Activated CD4-positive, alpha-beta T cell treated with anti-CD3 and anti-CD28 coated beads, Interleukin-2, Interleukin-6, amounts not matched to agents 100 ng/mL and 50 ng/mL, durations not matched to agents 16 hours and 8 hours (primary cell): ENCODE measurements around the gene HSPB1.
"Not testable (repeated sequence)": the region's sequence is repeated elsewhere in the genome, so short reads cannot be mapped to it uniquely, and the experiment has no call there.

Experiments
- DNase-seq: peaks from one replicate; pipeline ENCODE4 v3.0.0-alpha.2; 2020

HSPB1 gene

DNA sequence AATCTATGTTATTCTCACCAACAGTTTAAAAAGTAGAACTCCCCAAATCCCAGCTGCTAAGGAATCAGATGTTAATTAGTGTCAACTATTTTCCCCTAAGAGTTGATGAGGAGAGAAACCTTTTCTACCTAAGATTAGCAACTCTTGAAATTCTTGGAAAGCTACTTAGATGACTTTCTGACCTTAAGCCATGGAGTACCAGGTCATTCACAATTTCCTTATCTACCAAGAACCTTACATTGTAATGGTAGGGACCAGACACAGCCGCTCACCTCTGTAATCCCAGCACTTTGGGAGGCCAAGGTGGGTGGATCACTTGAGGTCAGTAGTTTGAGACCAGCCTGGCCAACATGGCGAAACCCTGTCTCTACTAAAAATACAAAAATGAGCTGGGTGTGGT lies 32.9 kb downstream of the HSPB1 start:
- DNase-seq: not testable (repeated sequence)

DNA sequence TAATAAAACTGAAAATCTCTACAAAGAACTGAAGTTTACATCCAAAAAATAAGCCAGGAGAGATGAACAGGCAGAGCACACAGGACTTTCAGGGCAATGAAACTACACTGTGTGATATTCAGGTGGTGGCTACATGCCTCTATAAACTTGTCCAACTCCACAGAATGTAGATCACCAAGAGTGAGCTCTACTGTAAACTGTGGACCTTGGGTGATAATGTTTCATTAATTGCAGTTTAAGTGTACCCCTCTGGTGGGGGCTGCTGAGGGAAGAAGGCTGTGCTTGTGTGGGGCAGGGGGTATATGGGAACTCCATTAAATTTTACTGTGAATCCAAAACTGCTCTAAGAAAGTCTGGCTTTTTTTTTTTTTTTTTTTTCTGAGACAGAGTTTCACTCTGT lies 33.6 kb downstream of the HSPB1 start:
- DNase-seq: no peak

DNA sequence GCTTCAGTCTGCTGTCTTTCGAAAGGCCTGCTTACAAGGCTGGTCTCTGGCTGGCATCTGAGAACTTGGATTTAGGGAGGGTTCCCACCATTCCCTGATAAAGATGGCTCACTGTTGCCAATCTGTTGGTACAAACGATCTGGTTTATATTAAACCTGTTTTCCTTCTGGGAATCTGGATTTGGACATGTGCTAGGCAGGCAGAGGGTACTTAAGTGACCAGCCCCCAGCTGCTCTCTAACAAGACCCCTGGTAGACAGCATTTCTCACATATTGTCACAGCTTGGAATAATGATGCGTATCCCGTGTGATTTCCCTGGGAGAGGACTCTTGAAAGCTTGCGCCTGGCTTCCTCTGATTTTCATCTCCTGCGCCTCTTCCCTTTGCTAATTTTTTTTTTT lies 34.7 kb downstream of the HSPB1 start:
- no peak for DNase-seq

DNA sequence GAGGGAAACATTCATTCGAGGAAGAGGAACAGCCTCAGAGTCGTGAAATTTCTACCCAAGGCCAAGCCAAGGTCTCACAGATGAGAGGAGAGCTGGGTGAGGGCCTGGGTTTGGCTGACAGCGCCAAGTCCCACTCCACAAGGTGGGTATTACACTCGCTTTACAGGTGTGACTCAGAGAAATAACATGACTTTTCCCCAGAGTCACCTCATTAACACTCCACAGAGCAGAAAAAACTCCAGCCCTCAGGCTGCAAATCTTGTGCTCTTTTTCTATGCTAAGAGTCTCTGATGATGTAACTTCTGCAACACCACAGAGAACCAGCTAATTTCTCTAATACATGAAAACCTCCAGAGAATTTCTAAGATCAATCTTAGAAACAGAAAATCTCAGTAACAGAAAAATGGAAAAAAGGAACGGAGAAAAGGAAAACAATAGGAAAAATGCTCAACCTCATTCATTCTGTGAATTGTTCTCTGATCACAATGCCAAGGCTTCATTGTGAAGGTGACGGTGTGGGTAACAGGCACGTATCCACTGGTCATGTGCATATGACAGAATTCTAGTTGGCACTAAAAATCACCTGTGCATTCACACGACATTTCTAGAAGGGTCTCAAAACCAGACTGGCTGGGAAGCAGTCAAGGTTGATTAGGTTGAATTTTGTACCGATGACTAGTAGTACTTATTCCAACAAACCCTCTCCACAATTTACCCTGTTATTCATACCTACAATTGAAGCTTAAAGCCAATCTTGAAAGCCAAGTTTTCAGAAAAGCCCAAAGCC lies 36.0 kb downstream of the HSPB1 start:
- DNase-seq: no peak

DNA sequence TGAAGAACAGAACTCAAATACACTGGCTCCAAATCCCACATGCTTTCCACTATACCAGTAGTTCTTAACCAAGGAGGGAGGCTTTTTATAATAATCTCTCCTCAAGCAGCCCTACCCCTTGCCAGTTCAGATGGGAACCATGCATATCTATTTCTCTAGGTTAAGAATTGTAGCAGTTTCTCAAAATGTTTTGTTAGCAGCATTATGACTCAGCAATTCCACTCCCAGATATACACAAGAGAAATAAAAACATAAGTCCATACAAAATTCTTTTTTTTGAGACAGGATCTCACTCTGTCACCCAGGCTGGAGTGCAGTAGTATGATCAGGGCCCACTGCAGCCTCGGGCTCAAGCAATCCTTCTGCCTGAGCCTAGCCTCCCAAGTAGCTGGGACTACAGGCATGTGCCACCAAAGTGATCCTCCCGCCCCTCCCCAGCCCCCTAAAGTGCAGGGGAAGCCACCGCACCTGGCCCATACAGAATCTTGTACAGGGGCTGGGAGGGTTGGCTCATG lies 38.2 kb downstream of the HSPB1 start:
- no peak for DNase-seq

DNA sequence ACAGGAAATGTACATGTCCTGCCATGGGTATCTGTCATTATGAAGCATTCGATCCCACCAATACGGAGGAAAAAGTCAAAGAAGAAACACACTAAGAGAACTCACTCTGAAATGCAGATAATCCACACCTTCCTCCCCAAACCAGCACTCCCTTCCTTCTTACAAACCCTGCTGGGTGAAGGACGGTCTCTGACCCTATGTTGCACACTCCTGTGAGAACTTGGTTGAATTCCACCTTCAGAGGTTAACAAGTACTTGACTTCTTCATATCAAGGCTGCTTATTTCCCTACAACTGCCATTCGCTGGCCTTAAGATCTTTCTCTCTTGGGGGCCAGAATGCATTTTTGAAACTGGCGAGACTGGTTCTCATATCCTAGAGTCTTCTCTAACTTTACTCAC lies 39.7 kb downstream of the HSPB1 start:
- DNase-seq: no peak

DNA sequence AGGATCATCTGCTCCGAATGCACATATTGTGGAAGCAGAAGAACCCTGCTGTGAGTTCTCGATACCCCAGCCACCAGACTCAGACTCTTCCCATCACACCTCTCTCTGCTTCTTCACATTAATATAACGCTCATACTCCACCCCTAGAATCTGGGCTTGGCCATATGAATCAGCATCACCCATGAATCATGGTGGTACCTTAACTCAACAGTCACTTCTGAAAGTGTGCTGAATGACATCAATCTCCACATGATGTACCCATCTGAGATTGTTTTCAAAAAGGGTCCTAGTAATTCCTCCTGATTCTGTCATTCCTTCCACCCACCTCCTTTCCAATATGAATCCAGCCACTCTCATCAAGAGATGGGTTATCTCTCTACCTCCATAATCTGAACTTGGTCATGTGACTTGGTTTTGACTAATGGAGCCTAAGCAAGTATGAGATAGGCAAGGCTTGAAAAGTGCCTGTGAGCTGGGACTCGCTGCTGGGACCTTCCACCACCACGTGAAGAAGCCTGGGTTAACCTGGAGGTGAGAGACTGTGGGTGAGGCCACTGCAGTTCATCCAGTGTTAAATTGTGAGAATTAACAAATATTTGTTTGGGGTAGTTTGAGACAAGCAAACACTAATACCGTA lies 40.9 kb downstream of the HSPB1 start:
- peak; percentile 53 for DNase-seq

DNA sequence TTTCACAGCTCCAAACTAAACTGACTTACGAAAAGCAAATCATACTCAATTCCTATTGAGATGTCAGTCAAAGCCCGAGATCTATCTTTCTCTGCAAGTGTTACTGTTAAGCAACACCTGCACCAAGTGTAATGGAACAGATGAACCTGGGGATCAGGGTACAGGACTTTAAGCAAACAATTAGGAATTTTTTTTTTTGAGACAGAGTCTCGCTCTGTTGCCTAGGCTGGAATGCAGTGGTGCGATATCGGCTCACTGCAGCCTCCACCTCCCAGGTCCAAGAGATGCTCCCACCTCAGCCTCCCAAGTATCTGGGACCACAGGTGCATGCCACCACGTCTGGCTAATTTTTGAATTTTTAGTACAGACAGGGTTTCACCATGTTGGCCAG lies 41.5 kb downstream of the HSPB1 start:
- DNase-seq: no peak

DNA sequence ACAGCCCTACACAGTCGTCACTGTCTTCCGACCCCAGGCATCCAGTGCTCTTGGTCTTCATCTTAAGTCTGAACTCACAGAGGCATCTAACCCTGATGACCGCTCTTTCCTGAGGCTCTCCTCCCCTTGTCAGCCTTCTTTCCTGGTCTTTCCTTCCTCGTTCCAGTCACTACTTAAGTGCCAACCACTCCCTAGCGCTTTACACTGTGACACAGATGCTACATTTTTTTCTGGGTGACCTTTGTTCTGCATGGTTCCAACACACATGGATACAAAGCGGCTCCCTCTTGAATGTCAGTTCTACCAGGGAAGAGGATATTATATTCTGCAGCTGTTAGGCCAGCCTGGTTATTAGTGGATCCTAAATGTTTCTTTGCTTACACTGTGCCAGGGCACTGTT lies 43.6 kb downstream of the HSPB1 start:
- no peak for DNase-seq

DNA sequence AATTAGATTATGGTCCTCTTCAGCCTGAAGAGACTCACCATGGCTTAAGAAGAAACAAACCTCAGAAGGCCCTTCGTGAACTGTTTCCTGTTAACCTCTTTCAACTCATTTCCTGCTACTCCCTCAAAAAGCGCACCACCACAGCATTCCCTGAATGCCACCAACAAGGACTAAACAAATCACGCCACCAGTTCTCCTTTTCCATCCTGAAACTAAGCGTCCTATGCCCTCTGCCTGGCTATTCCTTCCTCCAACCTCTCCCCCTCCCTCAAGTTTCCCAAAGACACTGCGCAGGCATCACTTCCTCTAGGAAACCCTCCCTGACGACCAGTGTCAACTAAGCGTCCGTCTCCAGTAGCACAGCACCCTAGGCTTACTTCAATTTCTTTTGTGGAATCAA lies 44.3 kb downstream of the HSPB1 start:
- no peak for DNase-seq

DNA sequence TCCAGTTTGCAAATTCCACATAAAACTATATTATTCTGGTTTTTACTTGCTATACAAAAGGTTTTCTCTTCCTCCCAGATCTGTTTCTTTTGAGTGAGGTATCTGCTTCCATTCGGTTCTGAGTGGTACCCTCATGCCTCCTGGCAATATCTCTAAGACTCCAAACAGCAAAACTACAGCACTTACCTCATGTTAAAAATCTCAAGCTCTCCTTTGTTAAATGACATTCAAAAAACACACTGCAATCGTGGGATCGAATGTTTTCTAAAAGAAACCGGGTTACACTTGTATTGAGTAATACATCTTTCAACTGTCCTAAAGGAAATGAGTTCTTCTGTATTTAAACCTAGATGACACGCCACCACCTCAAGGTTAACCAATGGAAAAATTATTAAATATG lies 45.2 kb downstream of the HSPB1 start:
- DNase-seq: no peak

DNA sequence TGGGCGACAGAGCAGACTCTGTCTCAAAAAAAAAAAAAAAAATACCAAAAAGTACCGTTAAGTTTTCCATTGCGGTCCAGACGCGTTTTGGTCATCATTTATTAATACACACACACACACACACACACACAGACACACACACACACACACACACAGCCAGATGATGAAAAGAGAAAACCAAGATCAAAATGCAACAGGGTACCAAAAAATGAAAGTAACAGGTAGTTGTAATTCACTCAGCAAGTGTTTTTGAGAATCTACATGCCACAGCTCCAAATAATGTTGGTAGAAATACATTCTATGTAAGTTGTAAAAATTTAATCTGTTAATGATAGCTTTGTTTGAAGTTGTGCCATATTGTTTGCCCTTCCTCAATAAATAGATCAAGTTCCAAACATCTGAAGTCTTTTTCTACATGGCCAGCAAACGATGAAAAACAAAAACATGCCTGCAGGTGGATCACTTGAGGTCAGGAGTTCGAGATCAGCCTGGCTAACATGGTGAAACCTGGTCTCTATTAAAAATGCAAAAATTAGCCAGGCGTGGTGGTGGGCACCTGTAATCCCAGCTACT lies 46.9 kb downstream of the HSPB1 start:
- DNase-seq: no peak

DNA sequence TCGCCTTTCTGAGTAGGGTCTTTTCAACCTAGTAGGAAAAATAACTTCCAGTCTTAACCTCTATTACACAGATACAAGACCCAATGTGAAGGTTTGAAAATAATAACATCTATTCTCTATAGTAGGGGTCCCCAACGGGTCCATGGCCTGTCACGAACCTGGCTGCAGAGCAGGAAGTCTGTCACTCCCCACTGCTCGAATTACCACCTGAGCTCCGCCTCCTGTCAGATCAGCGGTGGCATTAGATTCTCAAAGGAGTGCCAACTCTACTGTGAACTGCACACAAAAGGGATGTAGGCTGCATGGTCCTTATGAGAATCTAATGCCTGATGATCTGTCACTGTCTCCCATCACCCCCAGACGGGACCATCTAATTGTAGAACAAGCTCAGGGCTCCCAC lies 48.9 kb downstream of the HSPB1 start:
- DNase-seq: no peak

DNA sequence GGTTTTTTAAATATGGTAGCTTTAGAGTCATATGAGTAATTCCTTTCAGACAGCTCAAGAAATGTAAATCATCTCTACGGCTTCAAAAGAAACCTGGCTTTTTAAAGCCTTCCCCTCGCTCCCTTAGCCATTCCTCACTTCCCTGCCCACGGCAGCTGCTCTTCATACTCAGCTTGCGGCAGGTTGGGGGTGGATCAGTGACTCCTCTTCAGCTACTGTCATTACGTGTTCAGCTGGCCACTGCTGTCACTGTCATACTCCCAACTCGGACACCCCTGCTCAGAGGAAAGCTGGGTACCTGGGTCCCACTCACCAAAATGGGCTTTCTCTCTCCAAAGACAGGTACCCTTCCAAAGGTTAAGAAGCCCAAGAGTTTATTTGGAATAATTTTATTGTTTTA lies 49.7 kb downstream of the HSPB1 start:
- no peak for DNase-seq

DNA sequence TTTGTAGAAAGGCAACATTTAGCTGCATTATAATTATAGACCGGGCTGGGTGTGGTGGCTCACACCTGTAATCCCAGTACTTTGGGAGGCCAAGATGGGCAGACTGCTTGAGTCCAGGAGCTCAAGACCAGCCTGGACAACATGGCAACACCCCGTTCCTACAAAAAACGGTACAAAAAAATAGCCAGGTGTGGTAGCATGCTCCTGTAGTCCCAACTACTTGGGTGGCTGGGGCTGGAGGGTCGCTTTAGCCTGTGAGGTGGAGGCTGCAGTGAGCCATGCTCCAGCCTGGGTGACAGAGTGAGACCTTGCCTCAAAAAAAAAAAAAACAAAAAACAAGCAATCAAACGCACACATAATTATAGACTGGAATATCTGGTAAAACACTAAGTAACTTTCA lies 51.3 kb downstream of the HSPB1 start:
- DNase-seq: no peak
